GM19397 (cell line): ENCODE results near the gene CORO2A.
A peak's percentile ranks its signal among the peaks of the same experiment; 100 is the strongest.

ENCODE experiments used
- ATAC-seq: cut with Tn5 transposase; IDR thresholded peaks from one replicate; pipeline ENCODE4 v1.9.1; 2021; ENCODE audit warnings: mild to moderate bottlenecking, moderate library complexity; ENCODE audit not compliant: unreplicated experiment

The CORO2A gene

GRCh38 chr9:98172604-98173003 lies 19.8 kb downstream of the CORO2A start:
- ATAC-seq: no peak

GRCh38 chr9:98171176-98171925 lies 21.1 kb downstream of the CORO2A start:
- ATAC-seq: no peak

GRCh38 chr9:98168941-98169488 lies 23.4 kb downstream of the CORO2A start:
- peak; percentile 76 for ATAC-seq

GRCh38 chr9:98168153-98168780 lies 24.2 kb downstream of the CORO2A start:
- no peak for ATAC-seq

GRCh38 chr9:98164912-98165311 lies 27.5 kb downstream of the CORO2A start:
- no peak for ATAC-seq

- ATAC-seq: no peak
These were observed 29.8 kb downstream of the CORO2A start for GRCh38 chr9:98162613-98163012.

GRCh38 chr9:98161851-98162250 lies 30.6 kb downstream of the CORO2A start:
- ATAC-seq: no peak

GRCh38 chr9:98159790-98160189 lies 32.6 kb downstream of the CORO2A start:
- no peak for ATAC-seq

GRCh38 chr9:98159301-98159700 lies 33.1 kb downstream of the CORO2A start:
- no peak for ATAC-seq

GRCh38 chr9:98158071-98158831 lies 34.2 kb downstream of the CORO2A start:
- ATAC-seq: no peak

- no peak for ATAC-seq
These were observed 35.1 kb downstream of the CORO2A start for GRCh38 chr9:98157372-98157771.

- ATAC-seq: no peak
These were observed 37.8 kb downstream of the CORO2A start for GRCh38 chr9:98154678-98155077.

GRCh38 chr9:98152526-98152925 lies 39.9 kb downstream of the CORO2A start:
- no peak for ATAC-seq

- no peak for ATAC-seq
These were observed 41.7 kb downstream of the CORO2A start for GRCh38 chr9:98150721-98151120.

GRCh38 chr9:98150164-98150563 lies 42.3 kb downstream of the CORO2A start:
- no peak for ATAC-seq

GRCh38 chr9:98149422-98149821 lies 43.0 kb downstream of the CORO2A start:
- no peak for ATAC-seq

- no peak for ATAC-seq
These were observed 44.0 kb downstream of the CORO2A start for GRCh38 chr9:98148486-98148885.

- ATAC-seq: no peak
These were observed 44.9 kb downstream of the CORO2A start for GRCh38 chr9:98147582-98147981.

GRCh38 chr9:98146101-98146991 lies 46.1 kb downstream of the CORO2A start:
- no peak for ATAC-seq

- no peak for ATAC-seq
These were observed 47.8 kb downstream of the CORO2A start for GRCh38 chr9:98144631-98145030.

GRCh38 chr9:98144076-98144475 lies 48.4 kb downstream of the CORO2A start:
- ATAC-seq: no peak
